Mesenteric fat pad (tissue), 1 donor: Measurements from ENCODE around the gene ICE2. TPM values are rescaled to one million over a fixed set of nuclear protein-coding genes. Genes with fewer than 3 reads are reported as not detected.

Experiments
- DNase-seq: peaks from one replicate; pipeline ENCODE4 v3.0.0-alpha.2; 2020; ENCODE audit warnings: low spot score
- total RNA-seq: library from RNA; stranded (reverse); fragmentation: NEBNext Ultra II Directional; extraction: Animal tissue kit (Norgen Biotek cat#: 25700); gene quantifications from one replicate; pipeline ENCODE4 v1.2.1, GENCODE V29; 2021
- donor health status: DM: yes; HTN: yes; CAD: no.

ICE2 gene
- total RNA-seq, 1 donor from 2014 or later: 43.1 TPM

GRCh38 chr15:60494108-60494507 is 15.2 kb upstream of the ICE2 start:
- no peak for DNase-seq

- no peak for DNase-seq
Observed at GRCh38 chr15:60493166-60493565, 14.2 kb upstream of the ICE2 start.

- no peak for DNase-seq
Observed at GRCh38 chr15:60486742-60487141, 7.8 kb upstream of the ICE2 start.

DNA sequence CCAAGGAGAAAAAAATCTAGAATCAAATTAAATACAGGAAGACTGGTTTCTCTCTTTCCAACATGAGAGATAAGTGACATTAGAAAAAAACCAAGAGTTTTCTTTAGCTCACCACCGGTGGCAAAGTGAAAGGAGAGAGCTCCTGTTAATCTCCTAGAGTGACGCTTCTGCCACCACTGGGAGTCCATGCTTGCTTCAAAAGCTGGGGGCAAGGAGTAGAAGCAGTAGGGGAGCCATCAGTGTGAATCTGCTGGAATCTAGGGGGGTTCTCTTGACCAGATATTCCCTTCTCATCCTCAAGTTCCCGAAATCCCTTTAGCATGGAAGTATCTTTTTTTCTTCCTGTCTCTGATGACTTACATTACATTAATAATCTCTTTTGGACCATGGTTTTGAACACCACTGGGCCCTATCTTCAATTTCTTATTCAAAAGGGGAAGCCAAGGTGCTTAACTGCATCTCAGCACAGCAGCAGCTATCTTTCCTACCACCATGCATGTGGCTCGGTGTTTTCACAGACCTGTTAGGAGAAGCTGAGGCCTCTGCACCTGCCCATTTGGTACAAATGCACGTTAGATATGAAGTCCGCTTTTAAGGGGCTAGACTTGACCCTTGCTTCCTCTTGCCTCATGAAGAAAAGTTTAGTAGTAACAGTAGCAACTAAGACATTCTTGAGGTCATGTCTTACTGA is 6.6 kb upstream of the ICE2 start:
- DNase-seq: no peak

- DNase-seq: no peak
Observed at GRCh38 chr15:60483042-60483441, 4.1 kb upstream of the ICE2 start.

DNA sequence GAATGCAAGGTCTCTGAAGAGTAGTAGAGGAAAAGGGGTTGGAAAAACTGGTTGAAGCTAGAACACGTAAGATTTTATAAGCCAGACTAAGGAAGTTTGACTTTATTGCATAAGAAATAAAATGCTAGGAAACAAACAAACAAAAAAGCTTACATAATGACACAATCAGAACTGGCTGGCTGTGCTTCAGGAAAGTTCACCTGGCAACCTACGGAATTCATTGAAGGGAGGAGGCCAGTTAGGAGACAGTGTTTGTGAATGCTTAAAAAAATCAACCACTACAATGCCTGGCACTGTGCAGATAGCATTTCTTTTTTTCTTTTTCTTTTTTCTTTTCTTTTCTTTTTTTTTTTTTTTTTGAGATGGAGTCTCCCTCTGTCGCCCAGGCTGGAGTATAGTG is 1.9 kb upstream of the ICE2 start:
- DNase-seq: no peak

DNA sequence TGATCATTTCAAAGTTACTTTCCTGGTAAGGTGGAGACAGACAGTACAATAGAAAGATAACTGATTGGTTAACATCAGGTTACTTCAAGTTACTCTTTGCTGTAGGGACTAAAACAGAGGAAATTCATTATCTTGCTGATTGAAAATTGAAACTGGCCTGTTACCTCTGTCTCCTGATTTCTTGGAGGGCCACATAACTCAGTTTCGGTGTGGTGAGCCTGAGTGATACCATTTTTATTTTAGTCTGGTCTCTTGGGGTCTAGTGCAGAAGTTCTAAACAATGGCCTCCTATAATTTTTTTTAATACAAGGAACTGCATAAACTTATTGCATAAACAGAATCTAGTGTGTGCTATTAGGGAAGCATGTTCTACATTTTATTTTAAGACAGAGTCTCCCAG is 1.2 kb upstream of the ICE2 start:
- no peak for DNase-seq

- no peak for DNase-seq
Observed at GRCh38 chr15:60479361-60480110, 594 bp upstream of the ICE2 start.

GRCh38 chr15:60477916-60478565 is 901 bp downstream of the ICE2 start:
- no peak for DNase-seq

DNA sequence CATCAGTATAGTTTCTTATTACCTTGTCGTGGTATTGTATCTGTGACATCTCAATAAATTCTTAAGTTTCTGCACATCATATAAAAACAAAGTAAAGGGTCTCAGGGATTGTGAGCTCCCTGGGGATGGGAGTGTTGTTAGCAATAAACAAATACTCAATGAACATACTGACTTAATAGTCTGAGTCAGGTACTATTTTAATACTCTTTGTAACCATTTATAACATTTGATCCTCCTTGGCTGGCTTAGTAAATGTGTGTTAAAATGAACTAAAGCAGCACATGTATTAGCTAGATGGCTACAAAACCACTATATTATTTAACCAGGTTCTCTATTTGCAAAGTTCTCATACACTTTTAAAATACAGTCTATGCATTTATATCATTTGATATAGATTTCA is 1.8 kb downstream of the ICE2 start:
- no peak for DNase-seq

DNA sequence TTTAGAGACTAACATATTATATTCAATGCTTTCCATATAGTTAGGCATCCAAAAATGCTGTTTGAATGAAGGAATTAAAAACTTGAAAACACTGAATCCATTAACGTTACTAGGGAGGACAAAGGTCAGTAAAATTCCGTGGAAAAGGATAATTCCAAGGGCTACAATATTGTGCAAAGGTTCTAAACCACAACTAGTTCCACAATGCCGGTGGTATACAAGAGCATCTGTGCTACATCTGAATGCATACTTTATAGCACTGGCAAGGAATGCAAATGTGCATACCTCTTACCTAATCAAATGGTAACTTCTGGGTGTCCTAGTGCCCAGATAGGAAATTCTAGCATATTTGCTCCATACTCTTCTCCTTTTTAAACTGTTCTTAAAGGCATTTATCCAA is 2.2 kb downstream of the ICE2 start:
- no peak for DNase-seq

- DNase-seq: no peak
Observed at GRCh38 chr15:60473135-60473534, 5.8 kb downstream of the ICE2 start.

GRCh38 chr15:60471314-60471713 is 7.6 kb downstream of the ICE2 start:
- no peak for DNase-seq

DNA sequence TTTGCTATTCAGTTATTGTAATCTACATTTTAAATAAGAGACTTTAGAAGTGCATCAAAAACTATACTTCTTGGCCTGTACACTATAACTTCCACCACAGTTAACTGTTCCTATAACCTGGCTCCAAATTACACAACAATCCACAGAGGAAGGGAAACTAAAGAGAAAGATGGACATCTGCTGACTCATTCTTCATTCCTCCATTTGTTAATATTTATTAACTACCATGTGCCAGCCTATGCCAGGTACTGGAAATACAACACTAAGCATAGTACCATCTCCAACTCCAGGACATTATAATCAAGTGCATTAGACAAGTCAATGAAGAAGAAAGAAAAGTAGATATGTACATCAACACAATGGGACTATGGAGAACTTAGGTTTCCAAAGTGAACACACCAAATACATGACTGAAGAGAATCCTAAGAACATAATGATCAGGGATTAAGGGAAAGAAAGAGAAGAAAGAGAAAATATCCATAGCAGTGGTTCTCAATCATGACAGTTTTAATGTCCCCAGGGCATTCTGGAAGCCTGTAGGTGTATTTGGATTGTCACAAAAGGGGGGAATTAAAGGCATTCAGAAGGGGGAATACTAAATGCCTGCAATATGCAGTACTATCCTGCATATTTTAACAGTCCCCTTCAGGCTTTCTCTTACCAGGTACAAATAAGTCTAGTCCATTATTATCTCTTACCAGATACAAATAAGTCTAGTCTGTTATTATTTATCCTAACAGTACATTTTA is 8.9 kb downstream of the ICE2 start:
- DNase-seq: no peak

DNA sequence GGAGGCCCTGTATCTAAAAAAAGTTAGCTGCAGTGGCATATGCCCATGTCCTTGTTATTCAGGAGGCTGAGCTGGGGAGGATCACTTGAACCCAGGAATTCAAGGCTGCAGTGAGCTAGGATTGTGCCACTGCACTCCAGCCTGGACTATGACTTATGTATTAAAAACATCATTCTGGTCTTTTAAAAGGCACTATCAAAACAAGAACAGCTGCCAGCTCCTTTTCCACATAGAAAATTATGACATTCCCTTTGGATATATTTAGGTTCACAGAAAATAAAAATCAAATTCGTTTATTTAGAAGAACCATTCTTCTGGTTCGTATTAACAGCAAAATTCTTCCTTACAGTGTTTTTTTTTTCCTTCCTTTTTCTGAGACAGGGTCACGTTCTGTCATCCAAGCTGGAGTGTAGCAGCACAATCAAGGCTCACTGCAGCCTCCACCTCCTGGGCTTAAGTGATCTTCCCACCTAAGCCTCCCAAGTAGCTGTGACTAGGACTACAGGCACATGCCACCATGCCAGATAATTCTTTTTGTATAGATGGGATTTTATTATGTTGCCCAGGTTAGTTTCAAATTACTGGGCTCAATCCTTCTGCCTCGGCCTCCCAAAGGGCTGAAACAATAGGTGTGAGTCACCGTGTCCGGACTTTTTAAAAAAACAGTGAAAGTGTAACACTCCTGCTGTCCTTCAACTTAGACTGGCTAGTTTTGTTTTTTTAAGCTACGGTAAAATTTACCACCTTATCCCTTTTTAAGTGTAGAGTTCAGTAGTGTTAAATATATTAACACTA is 13.9 kb downstream of the ICE2 start:
- DNase-seq: no peak

- no peak for DNase-seq
Observed at GRCh38 chr15:60462027-60462426, 16.9 kb downstream of the ICE2 start.

- DNase-seq: no peak
Observed at GRCh38 chr15:60460931-60461330, 18.0 kb downstream of the ICE2 start.

GRCh38 chr15:60458721-60459120 is 20.2 kb downstream of the ICE2 start:
- no peak for DNase-seq

DNA sequence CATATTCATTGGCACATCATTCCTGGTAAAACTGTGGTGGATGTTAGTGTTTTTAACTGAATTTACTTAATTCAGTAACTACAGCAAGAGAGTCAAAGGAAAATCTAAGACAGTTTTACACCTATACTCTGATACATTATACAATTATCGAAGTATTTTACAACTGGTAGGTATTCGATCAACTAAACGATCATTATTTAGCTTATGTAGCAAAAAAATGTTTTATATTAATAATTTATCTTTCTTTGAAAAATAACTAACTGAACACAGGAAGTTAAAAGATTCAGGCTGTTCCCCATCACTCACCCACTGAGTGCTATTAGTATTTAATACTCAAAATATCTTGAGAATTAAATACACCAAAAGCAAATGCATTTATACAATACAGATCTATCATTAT is 21.0 kb downstream of the ICE2 start:
- DNase-seq: no peak

- DNase-seq: no peak
Observed at GRCh38 chr15:60454824-60455223, 24.1 kb downstream of the ICE2 start.
